GM12878 (cell line): ENCODE data around the gene PRKAG3. TPM values are rescaled to one million over a fixed set of nuclear protein-coding genes. Genes with fewer than 3 reads are reported as not detected.

ENCODE experiments used
- ATAC-seq: fragments of 200-7000 bp; cut with Tn5 transposase; 3 replicates; pipeline ENCODE4 v1.9.1; 2020; ENCODE audit warnings: mild to moderate bottlenecking, moderate library complexity
- BruUV-seq: library from RNA; stranded (reverse); fragments of 400-500 nt; replicated peaks from 2 replicates; lab custom pipeline; 2021; lab: Mats Ljungman, UMichigan
- CTCF ChIA-PET: fragments of 300-600 bp; sonication (Branson Sonifier 250); formaldehyde crosslinking; extraction: SDS; loops from one replicate; lab custom pipeline; 2021; ENCODE audit warnings: inconsistent platforms; lab: Yijun Ruan, JAX
- POLR2A ChIA-PET: fragments of 350-600 bp; formaldehyde crosslinking; extraction: SDS; loops from one replicate; lab custom pipeline; 2021; ENCODE audit warnings: inconsistent platforms; lab: Charles Lee
- RAD21 ChIA-PET: fragments of 300-600 bp; sonication (Branson Sonifier 250); formaldehyde crosslinking; loops from one replicate; lab custom pipeline; 2023; ENCODE audit warnings: antibody characterized with exemption; ENCODE audit not compliant: unreplicated experiment; lab: Charles Lee
- SMC1A ChIA-PET: fragments of 300-600 bp; sonication (Branson Sonifier 250); formaldehyde crosslinking; loops from one replicate; lab custom pipeline; 2023; ENCODE audit not compliant: unreplicated experiment, uncharacterized antibody; lab: Charles Lee
- DNase-seq: peaks from one replicate; pipeline ENCODE4 v3.0.0-alpha.2; 2011; ENCODE audit warnings: low read depth, low spot score
- FAIRE-seq: peaks from 3 replicates; lab custom pipeline; 2011; peaks lifted over from hg19 to GRCh38; lab: Jason Lieb, UNC
- H2AFZ ChIP-seq: 2 replicates; pipeline ENCODE4 v1.6.0; 2011; ENCODE audit warnings: low read depth, low read length, control low read depth; ENCODE audit not compliant: control insufficient read depth
- H3K27ac ChIP-seq: 2 replicates; pipeline ENCODE4 v1.5.1; 2011; ENCODE audit warnings: control low read depth; ENCODE audit not compliant: control insufficient read depth, insufficient read depth
- H3K27me3 ChIP-seq, 2 experiments: replicated peaks in 1 of 2; 2 replicates each; pipeline versions ENCODE4 v1.6.0 to v1.6.1; 2011; ENCODE audit warnings: low read length in 1 of 2; ENCODE audit not compliant: control insufficient read depth in 2 of 2, insufficient read depth in 2 of 2
- H3K36me3 ChIP-seq, 2 experiments: 2 replicates each; pipeline ENCODE4 v1.5.1; 2011; ENCODE audit warnings: low read length in 1 of 2; ENCODE audit not compliant: control insufficient read depth in 2 of 2, insufficient read depth in 2 of 2
- H3K4me1 ChIP-seq: 2 replicates; pipeline ENCODE4 v1.6.1; 2011; ENCODE audit warnings: mild to moderate bottlenecking, low read length, moderate library complexity, mixed read lengths; ENCODE audit not compliant: control insufficient read depth, insufficient read depth
- H3K4me2 ChIP-seq: 2 replicates; pipeline ENCODE4 v1.6.0; 2011; ENCODE audit warnings: control low read depth; ENCODE audit not compliant: control insufficient read depth, insufficient read depth
- H3K4me3 ChIP-seq: fragments of 200-600 bp; sonication (generic); 2 replicates; pipeline ENCODE4 v1.5.1; 2016
- H3K79me2 ChIP-seq: 2 replicates; pipeline ENCODE4 v1.6.0; 2011; ENCODE audit warnings: low read length; ENCODE audit not compliant: control insufficient read depth, insufficient read depth
- H3K9ac ChIP-seq: 2 replicates; pipeline ENCODE4 v1.8.0; 2011; ENCODE audit warnings: low read length, control low read depth, mixed read lengths; ENCODE audit not compliant: control insufficient read depth, insufficient read depth
- H3K9me3 ChIP-seq: replicated peaks from 3 replicates; pipeline ENCODE4 v1.5.1; 2011; ENCODE audit warnings: mild to moderate bottlenecking, low read length; ENCODE audit not compliant: control insufficient read depth, insufficient read depth
- H4K20me1 ChIP-seq: 2 replicates; pipeline ENCODE4 v1.6.0; 2011; ENCODE audit not compliant: control insufficient read depth, insufficient read depth
- CBFB ChIP-seq: IDR thresholded peaks from 2 replicates; pipeline ENCODE4 v1.6.1; 2016; ENCODE audit warnings: antibody characterized with exemption, low read depth
- CHD2 ChIP-seq: IDR thresholded peaks from 2 replicates; pipeline ENCODE4 v1.6.1; 2011; ENCODE audit warnings: low read depth, low read length, improper control_type of control experiment, borderline replicate concordance
- NR2C2 ChIP-seq: IDR thresholded peaks from 2 replicates; pipeline ENCODE4 v1.6.1; 2011; ENCODE audit warnings: borderline replicate concordance, low read depth; ENCODE audit not compliant: control insufficient read depth, insufficient read length
- SRF ChIP-seq, 2 experiments: IDR thresholded peaks; 2 replicates each; pipeline ENCODE4 v1.6.1; 2011; ENCODE audit warnings: low read depth in 2 of 2, low read length in 2 of 2, mild to moderate bottlenecking in 1 of 2, moderate library complexity in 1 of 2
- WGBS: methylation state at CpG from one replicate; pipeline ENCODE4 v1.1.6; 2016; ENCODE audit warnings: low lambda C conversion rate; ENCODE audit not compliant: insufficient replicate concordance, insufficient coverage; ENCODE audit errors: missing lambda C conversion rate; 5-methylcytosine and 5-hydroxymethylcytosine counted together
- in situ Hi-C: fragments of 300-500 bp; cut with MboI; formaldehyde crosslinking; loops from 9 replicates; pipeline ENCODE4 v1.14.3; 2018; ENCODE audit warnings: mixed read lengths
- intact Hi-C: fragments of 100-400 bp; cut with micrococcal nuclease; formaldehyde crosslinking; loops from one replicate; pipeline ENCODE4 v1.14.2; 2022; ENCODE audit not compliant: unreplicated experiment
- polyA plus RNA-seq, 11 experiments: library from polyadenylated mRNA; depleted of rRNA in 4 of 11; unstranded in 6 of 11; stranded (reverse) in 5 of 11; fragments of >200 nt; fragmentation: Nextera tagmentation in 4 of 11; fragmentation: Illumina TruSeq in 1 of 11; extraction: Ambion mirVana in 4 of 11; extraction: Trizol in 1 of 11; gene quantifications; 1 replicate in 1 of 11; 2 replicates in 10 of 11; pipeline versions ENCODE4 v1.2.1 to v1.2.3, GENCODE V29; 2011 to 2016; ENCODE audit warnings: inconsistent platforms in 2 of 11, missing spikeins in 2 of 11, low read depth in 1 of 11
- total RNA-seq, 4 experiments: library from RNA; depleted of rRNA in 3 of 4; stranded (reverse); fragments of >200 nt in 3 of 4; fragmentation: Illumina TruSeq in 1 of 4; extraction: Trizol in 1 of 4; gene quantifications; 2 replicates each; pipeline versions ENCODE4 v1.2.1 to v1.2.3, GENCODE V29; 2013 to 2021
- TF ChIP-seq, protein P1 (sequence below): fragments of 450-650 bp; IDR thresholded peaks from 2 replicates; pipeline ENCODE4 v1.6.1; 2017; ENCODE audit warnings: borderline replicate concordance

Gene PRKAG3
- total and polyA plus RNA-seq, 10 of the 15 experiments (the other 5 are each of a cell fraction or from before 2014, with no cell fraction given): 0.04 to 0.12 (median 0.06) TPM; not detected in 7

DNA sequence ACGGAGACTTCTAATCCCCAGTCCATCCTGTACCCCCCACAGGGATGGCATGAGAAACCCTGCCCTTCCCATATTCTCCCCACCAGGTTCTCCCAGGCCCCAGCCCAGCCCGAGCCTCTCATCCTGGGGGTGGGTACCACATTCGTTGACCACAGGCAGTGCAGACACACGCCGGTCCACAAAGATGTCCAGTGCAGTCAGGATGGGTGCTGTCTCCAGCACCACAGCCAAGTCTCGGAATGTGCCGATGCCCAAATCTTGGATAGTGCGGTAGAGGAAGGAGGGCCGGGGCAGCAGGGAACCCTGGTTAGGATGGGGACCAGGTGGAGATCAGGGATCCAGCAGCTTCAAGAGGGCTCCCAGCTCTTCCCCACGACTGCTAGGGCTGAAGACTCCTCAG is 4.8 kb downstream of the PRKAG3 start (continued):
- TF ChIP-seq SRF (IDR thresholded peaks at IDR 0.05; ENCODE audit: low read depth in 2 of 2, low read length in 2 of 2) (no peak), NR2C2 (no peak), CBFB (no peak), CHD2 (no peak)
- TF ChIP-seq, all 136 proteins: peak for 0

DNA sequence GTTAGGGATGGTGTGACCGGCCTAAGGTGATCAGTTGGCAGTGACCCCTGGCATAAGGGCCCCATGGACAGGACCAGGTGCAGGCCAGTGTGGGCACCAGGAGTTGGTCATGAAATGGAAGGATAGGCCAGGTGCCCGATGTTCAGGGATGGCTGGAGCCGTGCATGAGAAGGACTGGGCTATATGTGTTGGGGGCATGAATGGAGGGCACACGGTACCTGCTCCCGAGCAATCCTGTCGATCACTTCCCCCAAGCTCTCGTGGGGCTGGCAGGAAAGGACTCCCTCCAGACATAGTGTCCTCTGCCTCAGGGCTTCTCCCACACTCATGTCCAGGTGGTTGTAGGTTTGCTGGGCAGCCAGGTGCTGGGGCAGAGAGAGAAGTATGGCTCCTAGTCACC is 7.6 kb downstream of the PRKAG3 start:
- in situ Hi-C loops (no loop called here), intact Hi-C loops (no loop called here)
- H3K4me2 ChIP-seq: no peak overlapping the region
- ATAC-seq (no peak), FAIRE-seq (no peak)
- 66% methylated on average over 6 of the region's 7 CpGs for WGBS
- ChIA-PET POLR2A (no interaction called here), CTCF (no interaction called here), RAD21 (no interaction called here)
- H3K9me3 ChIP-seq: no peaks in the 10 kb centered on the region
- no peaks in the 10 kb centered on the region for H4K20me1 ChIP-seq
- no peak overlapping the region for H3K4me3 ChIP-seq
- no TSS peak for BruUV-seq
- H3K27me3 ChIP-seq: no peaks in the 10 kb centered on the region; a peak in 1 of 4 replicates
- H2AFZ ChIP-seq: no peak overlapping the region
- no peaks in the 10 kb centered on the region for H3K36me3 ChIP-seq
- TF ChIP-seq, protein P1, sequence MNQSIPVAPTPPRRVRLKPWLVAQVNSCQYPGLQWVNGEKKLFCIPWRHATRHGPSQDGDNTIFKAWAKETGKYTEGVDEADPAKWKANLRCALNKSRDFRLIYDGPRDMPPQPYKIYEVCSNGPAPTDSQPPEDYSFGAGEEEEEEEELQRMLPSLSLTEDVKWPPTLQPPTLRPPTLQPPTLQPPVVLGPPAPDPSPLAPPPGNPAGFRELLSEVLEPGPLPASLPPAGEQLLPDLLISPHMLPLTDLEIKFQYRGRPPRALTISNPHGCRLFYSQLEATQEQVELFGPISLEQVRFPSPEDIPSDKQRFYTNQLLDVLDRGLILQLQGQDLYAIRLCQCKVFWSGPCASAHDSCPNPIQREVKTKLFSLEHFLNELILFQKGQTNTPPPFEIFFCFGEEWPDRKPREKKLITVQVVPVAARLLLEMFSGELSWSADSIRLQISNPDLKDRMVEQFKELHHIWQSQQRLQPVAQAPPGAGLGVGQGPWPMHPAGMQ: no peak
- TF ChIP-seq, all 136 proteins: peak for 0
- Histone ChIP-seq H3K4me1 (no peaks in the 10 kb centered on the region), H3K79me2 (no peaks in the 10 kb centered on the region), H3K27ac (no peak overlapping the region), H3K9ac (no peak overlapping the region)
- DNase-seq: no peak
- SMC1A ChIA-PET: no interaction called here
